ENCODE measurements around the gene PIP5K1B.

Gene PIP5K1B

DNA sequence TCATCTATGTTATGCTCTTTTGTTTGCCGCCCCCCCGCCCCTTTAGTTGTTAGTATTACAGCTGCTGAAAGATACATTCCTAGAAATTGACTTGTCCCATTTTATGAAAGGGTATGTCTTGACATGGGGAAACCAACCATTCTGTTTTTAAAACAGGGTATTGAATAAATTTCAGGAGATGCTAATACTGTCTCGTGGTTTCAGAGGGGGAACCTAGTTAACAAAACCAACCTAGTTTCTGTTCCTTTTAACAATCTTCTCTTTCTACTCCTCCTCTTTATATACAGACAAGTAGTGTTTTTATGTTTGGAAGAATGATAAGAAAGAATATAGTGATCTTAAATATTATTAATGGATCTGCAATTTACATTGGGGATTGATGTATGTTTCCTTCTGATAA, 3.5 kb downstream of the PIP5K1B start:
- no peak for DNase-seq (ENCODE audit: low read depth)

- no peak for DNase-seq (ENCODE audit: low read depth)
These were observed 4.5 kb downstream of the PIP5K1B start for GRCh38 chr9:68709291-68710110.

- DNase-seq (ENCODE audit: low read depth) = no peak
These were observed 5.1 kb downstream of the PIP5K1B start for GRCh38 chr9:68710111-68710471.

DNA sequence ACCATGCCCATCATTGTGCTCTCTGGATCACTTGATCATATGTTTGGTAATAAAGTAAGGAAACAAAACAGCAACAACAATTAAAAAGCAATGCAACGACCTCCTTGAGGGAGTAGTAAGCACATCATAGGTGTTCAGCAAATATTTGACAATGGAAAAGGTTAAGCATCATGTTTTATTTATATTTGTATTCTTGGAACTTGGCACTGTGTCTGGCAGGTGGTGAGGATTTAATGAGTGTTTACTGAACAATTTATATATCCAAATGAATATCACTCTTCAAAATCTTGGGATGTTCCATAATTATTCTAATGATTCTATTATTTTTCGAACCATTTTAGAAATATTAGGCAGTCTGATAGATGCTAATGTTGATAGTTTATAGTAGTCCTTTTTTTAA, 6.2 kb downstream of the PIP5K1B start:
- no peak for DNase-seq (ENCODE audit: low read depth)

DNA sequence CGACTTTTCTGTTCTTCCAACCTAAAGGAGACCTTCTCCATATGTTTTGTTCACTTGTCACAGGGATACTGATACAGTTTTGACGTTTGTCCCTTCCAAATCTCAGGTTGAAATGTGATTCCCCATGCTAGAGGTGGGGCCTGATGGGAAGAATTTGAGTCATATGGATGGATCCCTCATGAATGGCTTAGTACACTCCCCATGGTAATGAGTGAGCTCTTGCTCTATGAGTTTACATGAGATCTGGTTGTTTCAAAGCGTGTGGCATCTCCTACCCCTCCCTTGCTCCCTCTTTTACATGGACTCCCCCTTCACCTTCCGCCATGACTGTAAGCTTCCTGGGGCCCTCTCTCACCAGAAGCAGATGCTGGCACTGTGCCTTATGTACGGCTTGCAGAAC, 6.9 kb downstream of the PIP5K1B start:
- no peak for DNase-seq (ENCODE audit: low read depth)

GRCh38 chr9:68714416-68715180, 9.6 kb downstream of the PIP5K1B start:
- no peak for DNase-seq (ENCODE audit: low read depth)

- no peak for DNase-seq (ENCODE audit: low read depth)
These were observed 10.1 kb downstream of the PIP5K1B start for GRCh38 chr9:68715181-68715456.

DNA sequence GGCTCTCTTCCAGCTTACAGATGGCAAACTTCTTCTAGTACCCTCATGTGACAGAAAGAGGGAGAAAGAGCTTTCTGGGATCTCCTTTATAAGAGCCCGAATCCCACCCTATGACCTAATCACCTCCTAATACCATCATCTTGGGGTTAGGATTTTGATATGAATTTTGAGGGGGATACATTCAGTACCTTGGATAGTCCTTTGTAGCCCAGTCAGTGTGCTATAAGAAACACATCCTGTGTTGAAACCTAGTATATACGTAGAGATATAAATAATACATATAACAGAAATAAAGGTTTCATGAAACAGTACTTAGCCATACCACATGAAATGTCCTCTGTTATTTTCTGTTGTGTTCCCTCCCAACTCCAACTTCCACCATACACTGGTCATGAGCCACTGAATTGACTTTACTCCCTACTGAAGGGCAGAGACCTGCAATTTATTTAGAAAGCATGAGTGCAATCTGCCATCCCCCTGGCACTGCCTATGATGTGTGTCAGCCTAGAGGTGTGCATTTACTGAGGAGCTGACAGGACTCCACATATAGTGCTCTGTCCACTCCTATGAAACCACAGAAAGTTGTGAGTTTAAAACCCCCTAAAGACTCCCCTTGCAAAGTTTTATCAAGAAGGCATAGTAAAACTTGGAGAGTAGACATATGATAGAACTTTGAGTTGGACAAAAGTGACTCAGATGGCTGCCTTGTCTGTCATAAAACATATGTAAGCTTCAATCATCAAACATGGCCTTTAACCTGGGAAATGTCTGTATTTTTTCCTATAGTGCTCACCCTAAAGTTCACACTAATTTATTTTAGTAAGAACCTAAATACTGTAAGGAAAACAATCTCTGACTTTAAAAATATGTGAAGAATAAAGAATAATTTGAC, 12.8 kb downstream of the PIP5K1B start:
- DNase-seq (ENCODE audit: low read depth) = no peak

DNA sequence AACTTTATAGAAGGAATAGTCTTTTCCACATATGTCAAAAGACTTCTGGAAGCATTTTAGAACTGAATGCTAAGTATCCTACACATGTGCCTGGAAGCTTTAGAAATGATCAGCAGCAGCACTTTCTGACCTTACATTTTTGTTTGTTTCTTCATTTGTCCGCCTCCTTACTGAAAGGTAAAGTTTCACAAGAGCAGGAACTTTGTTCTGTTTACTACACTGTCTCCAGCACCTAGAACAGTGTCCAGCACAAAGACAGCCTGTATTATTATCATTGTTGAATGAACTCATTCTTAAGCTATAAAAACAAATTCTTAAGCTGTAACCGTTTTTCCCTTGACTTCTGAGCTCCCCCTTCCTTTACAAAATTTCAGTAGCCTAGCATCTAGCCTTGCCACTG, 14.8 kb downstream of the PIP5K1B start:
- DNase-seq (ENCODE audit: low read depth) = no peak

GRCh38 chr9:68720656-68721313, 15.7 kb downstream of the PIP5K1B start:
- no peak for DNase-seq (ENCODE audit: low read depth)

- DNase-seq (ENCODE audit: low read depth) = no peak
These were observed 16.8 kb downstream of the PIP5K1B start for GRCh38 chr9:68721666-68722330.

- DNase-seq (ENCODE audit: low read depth) = no peak
These were observed 20.0 kb downstream of the PIP5K1B start for GRCh38 chr9:68725070-68725469.

- no peak for DNase-seq (ENCODE audit: low read depth)
These were observed 21.4 kb downstream of the PIP5K1B start for GRCh38 chr9:68726489-68726888.

- DNase-seq (ENCODE audit: low read depth) = no peak
These were observed 22.6 kb downstream of the PIP5K1B start for GRCh38 chr9:68727636-68728035.

DNA sequence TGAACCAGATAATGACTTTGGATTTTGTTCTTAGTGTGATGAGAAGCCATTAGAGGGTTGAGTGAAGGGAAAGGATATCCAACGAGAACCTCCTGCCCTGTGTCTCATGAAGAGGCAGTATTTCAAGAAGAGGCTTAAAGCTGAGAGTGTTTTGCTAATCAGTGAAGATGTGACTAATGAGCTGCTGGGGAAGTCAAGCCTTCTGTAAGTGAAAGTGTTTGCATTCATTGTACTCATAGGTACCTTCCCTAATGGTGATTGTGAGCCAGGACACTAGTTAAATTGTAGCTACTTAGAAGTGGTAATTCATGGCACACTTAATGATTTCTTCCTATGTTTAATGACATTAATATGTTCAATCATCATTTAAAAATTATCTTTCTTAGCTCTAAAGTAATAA, 23.7 kb downstream of the PIP5K1B start:
- DNase-seq (ENCODE audit: low read depth) = no peak

- DNase-seq (ENCODE audit: low read depth) = no peak
These were observed 25.7 kb downstream of the PIP5K1B start for GRCh38 chr9:68730570-68731235.

DNA sequence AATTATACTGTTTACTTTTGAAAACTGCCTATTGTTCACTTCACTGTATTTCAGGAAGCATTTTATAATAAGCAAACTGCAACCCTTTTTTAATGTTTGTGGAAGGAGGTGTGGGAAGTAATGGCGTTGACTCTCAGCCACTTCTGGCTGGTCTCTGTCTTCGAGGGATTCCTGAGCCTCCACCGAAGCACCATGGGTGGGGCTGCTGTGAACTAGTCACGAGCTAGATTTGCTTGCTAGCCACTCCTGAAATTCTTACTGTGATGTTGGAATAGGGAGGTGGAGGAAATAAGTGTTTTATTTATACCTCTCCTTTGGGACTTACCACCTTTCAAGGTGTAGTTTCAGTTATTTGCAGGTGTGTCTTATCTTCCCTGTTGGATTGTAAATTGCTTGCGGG, 26.8 kb downstream of the PIP5K1B start:
- no peak for DNase-seq (ENCODE audit: low read depth)

DNA sequence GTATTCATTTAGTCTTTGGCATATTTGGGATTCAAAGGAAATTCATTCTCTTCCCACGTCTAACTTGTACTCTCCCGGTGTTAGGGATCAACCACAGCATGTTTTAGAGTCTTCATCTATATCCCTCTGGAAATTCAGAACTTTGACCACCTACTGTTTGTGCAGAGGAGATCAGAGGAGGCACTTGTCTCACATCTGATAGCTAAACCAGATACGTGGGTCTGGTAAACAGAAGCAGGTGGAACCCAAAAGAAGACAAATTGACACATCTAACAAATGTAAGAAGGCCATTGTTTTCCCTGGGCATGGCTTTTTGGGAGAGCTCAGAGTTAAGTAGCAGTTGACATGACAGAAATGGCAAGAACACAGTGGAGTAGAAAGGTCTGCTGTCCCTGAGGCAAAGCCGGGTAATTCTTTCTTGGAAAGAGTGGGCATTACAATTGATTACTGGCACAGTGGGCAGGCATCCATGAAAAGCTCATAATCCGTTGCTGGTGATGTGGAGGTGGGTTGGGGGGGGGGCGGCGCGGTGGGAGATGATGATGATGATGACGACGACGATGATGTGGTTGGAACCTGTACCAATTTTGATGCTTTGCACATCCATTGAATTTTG, 27.5 kb downstream of the PIP5K1B start:
- DNase-seq (ENCODE audit: low read depth) = no peak

DNA sequence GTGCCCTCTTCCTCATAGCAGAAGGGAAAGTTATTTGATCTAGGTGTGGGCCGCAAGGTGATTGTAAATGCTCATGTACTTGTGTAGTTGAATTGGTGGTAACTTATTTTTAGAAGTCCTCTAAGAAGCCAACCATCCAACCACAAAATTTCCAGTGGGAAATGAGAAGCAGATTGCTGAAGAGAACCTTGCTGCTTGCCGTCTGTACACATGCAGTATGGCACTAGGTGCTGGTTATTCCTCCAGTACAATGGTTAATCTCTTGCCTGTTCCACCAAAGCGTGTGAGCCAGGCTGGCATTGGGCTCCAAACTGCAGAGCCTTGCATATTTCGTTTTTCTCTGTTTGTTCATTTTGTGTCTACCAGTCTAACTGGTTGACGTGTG, 28.0 kb downstream of the PIP5K1B start:
- DNase-seq (ENCODE audit: low read depth) = no peak

GRCh38 chr9:68738358-68738757, 33.3 kb downstream of the PIP5K1B start:
- DNase-seq (ENCODE audit: low read depth) = no peak
